ENCODE measurements around the gene TCF4. TPM values are rescaled to one million over a fixed set of nuclear protein-coding genes. Genes with fewer than 3 reads are reported as not detected.
A peak's percentile ranks its signal among the peaks of the same experiment; 100 is the strongest.

The TCF4 gene
- total RNA-seq, 4 donors from 2014 or later, result 58.0 to 84.3 (median 68.1) TPM

- TF ChIP-seq POLR2AphosphoS5 (IDR thresholded peaks at IDR 0.05) (no peak), POLR2A (IDR thresholded peaks at IDR 0.05; ENCODE audit: low read depth) (no peak), CTCF (IDR thresholded peaks at IDR 0.05) (no peak), EP300 (IDR thresholded peaks at IDR 0.05) (no peak)
- no peaks in the 10 kb centered on the region for H3K36me3 ChIP-seq
- H3K27me3 ChIP-seq, result no peaks in the 10 kb centered on the region
- 68% methylated on average over 1 of the region's 1 CpG for WGBS
- H3K9me3 ChIP-seq, result no peaks in the 10 kb centered on the region
- H3K4me1 ChIP-seq, result peaks cover 12 to 21% (median 14%) of the 10 kb centered on the region in 4 donors
- intact Hi-C loops (cut with DNase I), result no loop called here
- H3K4me3 ChIP-seq, result no peak overlapping the region
- H3K27ac ChIP-seq (replicated peaks in 1 of 4), result no peak overlapping the region
- DNase-seq (ENCODE audit: extremely low spot score), result no peak
Measured at GRCh38 chr18:55427951-55428350, 160.0 kb downstream of the TCF4 start.

GRCh38 chr18:55425698-55426097 is 162.3 kb downstream of the TCF4 start:
- Histone ChIP-seq H3K4me3 (no peak overlapping the region), H3K27me3 (no peaks in the 10 kb centered on the region), H3K9me3 (no peaks in the 10 kb centered on the region), H3K27ac (replicated peaks in 1 of 4) (no peak overlapping the region), H3K4me1 (peaks cover 9 to 18% (median 12%) of the 10 kb centered on the region in 4 donors), H3K36me3 (no peaks in the 10 kb centered on the region)
- intact Hi-C loops (cut with DNase I), result no loop called here
- 95% methylated on average over 3 of the region's 3 CpGs for WGBS
- DNase-seq (ENCODE audit: extremely low spot score), result no peak
- TF ChIP-seq EP300 (IDR thresholded peaks at IDR 0.05) (no peak), POLR2A (IDR thresholded peaks at IDR 0.05; ENCODE audit: low read depth) (no peak), CTCF (IDR thresholded peaks at IDR 0.05) (no peak), POLR2AphosphoS5 (IDR thresholded peaks at IDR 0.05) (no peak)

- H3K9me3 ChIP-seq, result no peaks in the 10 kb centered on the region
- peak overlapping the region; percentile 39 to 53 (median 42) for H3K4me3 ChIP-seq
- peak overlapping the region; percentile 40 to 67 (median 59) for H3K27ac ChIP-seq (replicated peaks in 1 of 4)
- intact Hi-C loops (cut with DNase I), result loop anchor here (5.0 kb wide), 2 partner anchors 55 to 165 kb away; partner anchors contain the start of gene TCF4
- H3K4me1 ChIP-seq, result peaks cover 0 to 13% (median 7%) of the 10 kb centered on the region in 4 donors
- 48% methylated on average over 13 of the region's 13 CpGs for WGBS
- TF ChIP-seq POLR2A (IDR thresholded peaks at IDR 0.05; ENCODE audit: low read depth) (no peak), CTCF (IDR thresholded peaks at IDR 0.05) (no peak), POLR2AphosphoS5 (IDR thresholded peaks at IDR 0.05) (peak in 1 of 2 donors; percentile 40), EP300 (IDR thresholded peaks at IDR 0.05) (no peak)
- no peaks in the 10 kb centered on the region for H3K36me3 ChIP-seq
- H3K27me3 ChIP-seq, result no peaks in the 10 kb centered on the region
- no peak for DNase-seq (ENCODE audit: extremely low spot score)
Measured at GRCh38 chr18:55422456-55423180, 165.4 kb downstream of the TCF4 start.

- DNase-seq (ENCODE audit: extremely low spot score), result no peak
- TF ChIP-seq CTCF (IDR thresholded peaks at IDR 0.05) (no peak), EP300 (IDR thresholded peaks at IDR 0.05) (no peak), POLR2A (IDR thresholded peaks at IDR 0.05; ENCODE audit: low read depth) (no peak), POLR2AphosphoS5 (IDR thresholded peaks at IDR 0.05) (no peak)
- Histone ChIP-seq H3K4me3 (peak overlapping the region; percentile 39 to 53 (median 42)), H3K27me3 (no peaks in the 10 kb centered on the region), H3K36me3 (no peaks in the 10 kb centered on the region), H3K9me3 (no peaks in the 10 kb centered on the region), H3K4me1 (peaks cover 0 to 21% (median 10%) of the 10 kb centered on the region in 4 donors), H3K27ac (replicated peaks in 1 of 4) (peak overlapping the region; percentile 40 to 67 (median 59))
- intact Hi-C loops (cut with DNase I), result loop anchor here (5.0 kb wide), 2 partner anchors 55 to 165 kb away; partner anchors contain the start of gene TCF4
- WGBS, result 74% methylated on average over 8 of the region's 8 CpGs
Measured at GRCh38 chr18:55421615-55422419, 166.2 kb downstream of the TCF4 start.
